ENCODE data around the gene CSF1R.
"Not testable (repeated sequence)": the region's sequence is repeated elsewhere in the genome, so short reads cannot be mapped to it uniquely, and the experiment has no call there.

Gene CSF1R

GRCh38 chr5:150054569-150054968 is 31.8 kb downstream of the CSF1R start:
- DNase-seq = no peak

GRCh38 chr5:150053713-150054392 is 32.5 kb downstream of the CSF1R start:
- DNase-seq = no peak

- no peak for DNase-seq
These were observed 33.2 kb downstream of the CSF1R start for GRCh38 chr5:150052956-150053712.

- DNase-seq = no peak
These were observed 34.0 kb downstream of the CSF1R start for GRCh38 chr5:150052226-150052955.

- DNase-seq = no peak
These were observed 34.6 kb downstream of the CSF1R start for GRCh38 chr5:150051657-150052195.

- not testable (repeated sequence) for DNase-seq
These were observed 36.1 kb downstream of the CSF1R start for GRCh38 chr5:150050172-150050811.

GRCh38 chr5:150046031-150046430 is 40.3 kb downstream of the CSF1R start:
- peak; percentile 47 for DNase-seq

GRCh38 chr5:150045549-150045948 is 40.8 kb downstream of the CSF1R start:
- no peak for DNase-seq

GRCh38 chr5:150044712-150045111 is 41.6 kb downstream of the CSF1R start:
- DNase-seq = no peak

GRCh38 chr5:150044329-150044681 is 42.0 kb downstream of the CSF1R start:
- DNase-seq = no peak

GRCh38 chr5:150043657-150044328 is 42.6 kb downstream of the CSF1R start:
- DNase-seq = no peak

GRCh38 chr5:150042459-150042858 is 43.9 kb downstream of the CSF1R start:
- DNase-seq = no peak

- DNase-seq = no peak
These were observed 47.8 kb downstream of the CSF1R start for GRCh38 chr5:150038547-150038946.

GRCh38 chr5:150036513-150036912 is 49.8 kb downstream of the CSF1R start:
- DNase-seq = no peak

- no peak for DNase-seq
These were observed 51.0 kb downstream of the CSF1R start for GRCh38 chr5:150035139-150035895.

- no peak for DNase-seq
These were observed 51.7 kb downstream of the CSF1R start for GRCh38 chr5:150034662-150035061.

- DNase-seq = no peak
These were observed 53.0 kb downstream of the CSF1R start for GRCh38 chr5:150033334-150033733.

- DNase-seq = not testable (repeated sequence)
These were observed 58.3 kb downstream of the CSF1R start for GRCh38 chr5:150028047-150028446.

- DNase-seq = no peak
These were observed 59.6 kb downstream of the CSF1R start for GRCh38 chr5:150026682-150027172.

GRCh38 chr5:150024346-150024984 is 61.9 kb downstream of the CSF1R start:
- DNase-seq = no peak

- no peak for DNase-seq
These were observed 63.2 kb downstream of the CSF1R start for GRCh38 chr5:150023136-150023535.

Data from CD4-positive, alpha-beta T cell treated with Interleukin-12 subunit alpha and Interleukin-12 subunit beta, for 1 hour (primary cell).